A549 (cell line): ENCODE results near the gene IGF1R. TPM values are rescaled to one million over a fixed set of nuclear protein-coding genes. Genes with fewer than 3 reads are reported as not detected.
A peak's percentile ranks its signal among the peaks of the same experiment; 100 is the strongest.

Experiments
- ATAC-seq, 2 experiments: fragments of 200-7000 bp in 1 of 2; fragments of >200 bp in 1 of 2; cut with Nextera tagmentation in 1 of 2; cut with Tn5 transposase in 1 of 2; 3 replicates each; pipeline versions ENCODE4 v1.8.0 to v1.9.1; 2018 to 2020; ENCODE audit warnings: mild to moderate bottlenecking in 1 of 2, moderate library complexity in 1 of 2
- CTCF ChIA-PET: fragments of 300-600 bp; sonication (Branson Sonifier 250); formaldehyde crosslinking; extraction: SDS; loops from one replicate; lab custom pipeline; 2021; ENCODE audit warnings: antibody characterized with exemption, inconsistent platforms; lab: Yijun Ruan, JAX
- POLR2A ChIA-PET: fragments of 350-600 bp; formaldehyde crosslinking; extraction: SDS; loops from one replicate; lab custom pipeline; 2021; ENCODE audit warnings: antibody characterized with exemption, inconsistent platforms; lab: Yijun Ruan, JAX
- DNase-seq, 2 experiments: peaks; one replicate each; pipeline versions ENCODE4 v3.0.0 to v3.0.0-alpha.2; 2011 to 2016; ENCODE audit warnings: low read depth in 1 of 2, low spot score in 1 of 2
- FAIRE-seq: peaks from 2 replicates; lab custom pipeline; 2011; peaks lifted over from hg19 to GRCh38; lab: Jason Lieb, UNC
- H3K27ac ChIP-seq, 2 experiments: fragments of >200 bp; sonication (Bioruptor Twin); formaldehyde crosslinking; 3 replicates each; pipeline ENCODE4 v1.5.1; 2016 to 2017
- H3K4me1 ChIP-seq: fragments of >200 bp; sonication (Bioruptor Twin); formaldehyde crosslinking; 3 replicates; pipeline ENCODE4 v1.6.1; 2016
- H3K4me2 ChIP-seq: fragments of >200 bp; sonication (Bioruptor Twin); formaldehyde crosslinking; 3 replicates; pipeline ENCODE4 v1.6.1; 2016
- H3K4me3 ChIP-seq: fragments of >200 bp; sonication (Bioruptor Twin); formaldehyde crosslinking; 3 replicates; pipeline ENCODE4 v1.5.1; 2016
- H3K9me3 ChIP-seq: fragments of >200 bp; sonication (Bioruptor Twin); formaldehyde crosslinking; 3 replicates; pipeline ENCODE4 v1.6.1; 2016
- CHD4 ChIP-seq: fragments of 200-600 bp; sonication (generic); IDR thresholded peaks from 2 replicates; pipeline ENCODE4 v1.6.1; 2016; ENCODE audit warnings: antibody characterized with exemption, mild to moderate bottlenecking, borderline replicate concordance
- EHMT2 ChIP-seq: fragments of 200-600 bp; sonication (generic); IDR thresholded peaks from 2 replicates; pipeline ENCODE4 v1.6.1; 2016; ENCODE audit warnings: antibody characterized with exemption, low read depth, mild to moderate bottlenecking, moderate library complexity
- MAX ChIP-seq: IDR thresholded peaks from 2 replicates; pipeline ENCODE4 v1.6.1; 2012
- NFE2L2 ChIP-seq: fragments of 150-350 bp; conservative IDR thresholded peaks from 2 replicates; pipeline ENCODE4 v1.6.1; 2014; ENCODE audit warnings: low read length
- NPAS2 ChIP-seq: fragments of 250-450 bp; sonication (Bioruptor Pico); IDR thresholded peaks from 2 replicates; pipeline ENCODE4 v1.8.0; 2022; ENCODE audit warnings: mild to moderate bottlenecking, moderate library complexity, borderline replicate concordance
- POLR2A ChIP-seq: IDR thresholded peaks from 2 replicates; pipeline ENCODE4 v1.6.1; 2012; ENCODE audit warnings: mild to moderate bottlenecking, low read length
- REST ChIP-seq: fragments of 200-600 bp; sonication (generic); IDR thresholded peaks from 2 replicates; pipeline ENCODE4 v1.6.1; 2016; ENCODE audit warnings: antibody characterized with exemption, mild to moderate bottlenecking, moderate library complexity
- RFX5 ChIP-seq: fragments of 450-650 bp; IDR thresholded peaks from 2 replicates; pipeline ENCODE4 v1.7.1; 2014; ENCODE audit warnings: antibody characterized with exemption, mild to moderate bottlenecking, moderate library complexity
- SREBF2 ChIP-seq: fragments of 450-650 bp; IDR thresholded peaks from 2 replicates; pipeline ENCODE4 v1.6.1; 2014; ENCODE audit warnings: mild to moderate bottlenecking, moderate library complexity
- WGBS: methylation state at CpG from one replicate; pipeline ENCODE4 v1.1.6; 2017; ENCODE audit errors: missing lambda C conversion rate; 5-methylcytosine and 5-hydroxymethylcytosine counted together
- polyA plus RNA-seq, 4 experiments: library from polyadenylated mRNA; depleted of rRNA in 3 of 4; stranded (reverse); fragments of >200 nt; fragmentation: RNase III in 1 of 4; extraction: RNeasy Plus Mini Kit Qiagen cat#74134 plus additional on column Dnase treatment in 1 of 4; gene quantifications; 2 replicates in 3 of 4; 3 replicates in 1 of 4; pipeline ENCODE4 v1.2.3, GENCODE V29; 2011 to 2017
- TF ChIP-seq, protein P1 (sequence below): fragments of >200 bp; sonication (Bioruptor Twin); formaldehyde crosslinking; IDR thresholded peaks from 3 replicates; pipeline ENCODE4 v1.6.1; 2016
- TF ChIP-seq, protein P2 (sequence below): fragments of 250-450 bp; sonication (Bioruptor Pico); IDR thresholded peaks from 2 replicates; pipeline ENCODE4 v1.5.0; 2021; ENCODE audit warnings: mild to moderate bottlenecking, moderate library complexity, borderline replicate concordance

IGF1R gene
- polyA plus RNA-seq, 2 of the 4 experiments (the other 2 are of a cell fraction) = 42.6 to 69.5 TPM

GRCh38 chr15:98883478-98883877 is 235.1 kb downstream of the IGF1R start:
- peak overlapping the region; percentile 95 to 97 for H3K27ac ChIP-seq
- H3K9me3 ChIP-seq = no peaks in the 10 kb centered on the region
- H3K4me1 ChIP-seq = peaks cover 96% of the 10 kb centered on the region

GRCh38 chr15:98884894-98885293 is 236.6 kb downstream of the IGF1R start:
- H3K4me3 ChIP-seq = no peak overlapping the region
- DNase-seq = no peak
- H3K4me1 ChIP-seq = peaks cover 96% of the 10 kb centered on the region
- ATAC-seq = peak in 1 of 2 experiments; percentile 4; a peak in 1 of 6 replicates
- no peak overlapping the region; the same call in 2 of the 3 replicates for H3K4me2 ChIP-seq
- no peaks in the 10 kb centered on the region for H3K9me3 ChIP-seq
- TF ChIP-seq POLR2A = no peak
- TF ChIP-seq, protein P1, sequence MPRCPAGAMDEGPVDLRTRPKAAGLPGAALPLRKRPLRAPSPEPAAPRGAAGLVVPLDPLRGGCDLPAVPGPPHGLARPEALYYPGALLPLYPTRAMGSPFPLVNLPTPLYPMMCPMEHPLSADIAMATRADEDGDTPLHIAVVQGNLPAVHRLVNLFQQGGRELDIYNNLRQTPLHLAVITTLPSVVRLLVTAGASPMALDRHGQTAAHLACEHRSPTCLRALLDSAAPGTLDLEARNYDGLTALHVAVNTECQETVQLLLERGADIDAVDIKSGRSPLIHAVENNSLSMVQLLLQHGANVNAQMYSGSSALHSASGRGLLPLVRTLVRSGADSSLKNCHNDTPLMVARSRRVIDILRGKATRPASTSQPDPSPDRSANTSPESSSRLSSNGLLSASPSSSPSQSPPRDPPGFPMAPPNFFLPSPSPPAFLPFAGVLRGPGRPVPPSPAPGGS = 0 out of 3 replicates have a peak, but pooled peaks have one; percentile 19
- FAIRE-seq = no peak
- ChIA-PET CTCF (interaction anchor here (1.4 to 7.5 kb wide), 10 partner anchors 7 to 238 kb away, joined by 4 to 83 read pairs (median 6); no protein-coding TSS in a partner anchor), POLR2A (no interaction called here)
- H3K27ac ChIP-seq = peak overlapping the region; percentile 95 to 97
- WGBS = 94% methylated on average over 3 of the region's 3 CpGs

More at GRCh38 chr15:98883478-98883877, 235.1 kb downstream of the IGF1R start:
- Histone ChIP-seq H3K4me3 (no peak overlapping the region), H3K4me2 (peak overlapping the region; percentile 3; the same call in 1 of the 3 replicates)
- CTCF ChIA-PET = interaction anchor here (0.6 to 7.5 kb wide), 14 partner anchors 9 to 193 kb away, joined by 3 to 83 read pairs (median 10); no protein-coding TSS in a partner anchor
- POLR2A ChIA-PET = interaction anchor here (1.3 to 2.3 kb wide), 2 partner anchors 10 to 26 kb away, joined by 3 to 6 read pairs; no protein-coding TSS in a partner anchor
- DNase-seq (no peak), FAIRE-seq (no peak), ATAC-seq (no peak)
- 88% methylated on average over 11 of the region's 11 CpGs for WGBS
- TF ChIP-seq MAX (no peak), EHMT2 (no peak), CHD4 (no peak), RFX5 (no peak)

DNA sequence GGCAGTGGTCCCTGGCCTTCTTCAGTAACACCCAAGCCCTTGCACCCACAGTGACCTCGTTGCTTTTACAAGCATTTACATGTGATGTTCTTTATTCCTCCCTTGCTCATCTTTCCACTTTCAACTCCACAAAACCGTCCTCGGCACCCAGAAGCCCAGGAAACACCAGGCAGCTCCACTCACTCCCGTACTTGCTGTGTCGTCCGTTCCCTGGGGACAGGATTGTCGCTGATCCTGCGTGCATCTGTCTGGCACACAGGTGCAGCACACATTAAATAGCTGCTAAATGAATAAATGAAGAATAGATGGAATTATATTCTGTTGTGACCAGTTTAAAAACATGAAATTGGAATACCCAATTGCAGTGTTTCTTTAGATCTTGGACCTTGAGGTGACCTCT is 239.6 kb downstream of the IGF1R start:
- H3K4me2 ChIP-seq = no peak overlapping the region
- no peaks in the 10 kb centered on the region for H3K9me3 ChIP-seq
- FAIRE-seq (no peak), ATAC-seq (no peak), DNase-seq (no peak)
- 96% methylated on average over 8 of the region's 8 CpGs for WGBS
- TF ChIP-seq, protein P2, sequence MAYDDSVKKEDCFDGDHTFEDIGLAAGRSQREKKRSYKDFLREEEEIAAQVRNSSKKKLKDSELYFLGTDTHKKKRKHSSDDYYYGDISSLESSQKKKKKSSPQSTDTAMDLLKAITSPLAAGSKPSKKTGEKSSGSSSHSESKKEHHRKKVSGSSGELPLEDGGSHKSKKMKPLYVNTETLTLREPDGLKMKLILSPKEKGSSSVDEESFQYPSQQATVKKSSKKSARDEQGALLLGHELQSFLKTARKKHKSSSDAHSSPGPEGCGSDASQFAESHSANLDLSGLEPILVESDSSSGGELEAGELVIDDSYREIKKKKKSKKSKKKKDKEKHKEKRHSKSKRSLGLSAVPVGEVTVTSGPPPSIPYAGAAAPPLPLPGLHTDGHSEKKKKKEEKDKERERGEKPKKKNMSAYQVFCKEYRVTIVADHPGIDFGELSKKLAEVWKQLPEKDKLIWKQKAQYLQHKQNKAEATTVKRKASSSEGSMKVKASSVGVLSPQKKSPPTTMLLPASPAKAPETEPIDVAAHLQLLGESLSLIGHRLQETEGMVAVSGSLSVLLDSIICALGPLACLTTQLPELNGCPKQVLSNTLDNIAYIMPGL (CRISPR knock-in tag) = no peak
- TF ChIP-seq NPAS2 (CRISPR knock-in tag) (no peak), REST (no peak), NFE2L2 (no peak), SREBF2 (no peak)
- ChIA-PET POLR2A (no interaction called here), CTCF (interaction anchor here (1.1 to 1.3 kb wide), 2 partner anchors 24 to 189 kb away, joined by 4 read pairs; no protein-coding TSS in a partner anchor)
- no peak overlapping the region for H3K4me3 ChIP-seq
- peaks cover 97% of the 10 kb centered on the region for H3K4me1 ChIP-seq
- H3K27ac ChIP-seq = peak overlapping the region; percentile 95 to 97
